GM12874 (cell line): ENCODE measurements around the gene CGB5.

Experiments used
- TF ChIP-seq, protein P1 (sequence below): IDR thresholded peaks from 2 replicates; pipeline ENCODE4 v1.5.1; 2011; ENCODE audit warnings: low read depth, mild to moderate bottlenecking, control low read depth, low read length, moderate library complexity; ENCODE audit not compliant: insufficient read depth

The CGB5 gene

DNA sequence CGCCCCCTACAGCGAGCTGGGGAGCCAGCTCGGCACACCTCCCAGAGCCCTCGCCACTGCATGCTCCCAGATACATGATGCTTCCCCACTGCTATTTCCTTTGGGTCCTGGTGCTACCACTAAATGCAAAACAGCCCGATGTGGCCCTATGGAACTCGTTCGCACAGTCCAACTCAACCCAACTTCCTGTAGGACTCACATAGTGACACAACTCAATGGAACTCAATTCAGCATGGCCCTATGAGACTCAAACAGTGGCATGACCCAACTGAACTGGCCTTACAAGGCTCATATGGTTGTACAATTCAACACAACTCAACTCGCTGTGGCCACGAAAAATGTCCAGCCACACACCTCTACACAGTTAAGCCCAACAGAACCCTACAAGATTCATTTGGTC, 25.4 kb downstream of the CGB5 start:
- TF ChIP-seq, protein P1, sequence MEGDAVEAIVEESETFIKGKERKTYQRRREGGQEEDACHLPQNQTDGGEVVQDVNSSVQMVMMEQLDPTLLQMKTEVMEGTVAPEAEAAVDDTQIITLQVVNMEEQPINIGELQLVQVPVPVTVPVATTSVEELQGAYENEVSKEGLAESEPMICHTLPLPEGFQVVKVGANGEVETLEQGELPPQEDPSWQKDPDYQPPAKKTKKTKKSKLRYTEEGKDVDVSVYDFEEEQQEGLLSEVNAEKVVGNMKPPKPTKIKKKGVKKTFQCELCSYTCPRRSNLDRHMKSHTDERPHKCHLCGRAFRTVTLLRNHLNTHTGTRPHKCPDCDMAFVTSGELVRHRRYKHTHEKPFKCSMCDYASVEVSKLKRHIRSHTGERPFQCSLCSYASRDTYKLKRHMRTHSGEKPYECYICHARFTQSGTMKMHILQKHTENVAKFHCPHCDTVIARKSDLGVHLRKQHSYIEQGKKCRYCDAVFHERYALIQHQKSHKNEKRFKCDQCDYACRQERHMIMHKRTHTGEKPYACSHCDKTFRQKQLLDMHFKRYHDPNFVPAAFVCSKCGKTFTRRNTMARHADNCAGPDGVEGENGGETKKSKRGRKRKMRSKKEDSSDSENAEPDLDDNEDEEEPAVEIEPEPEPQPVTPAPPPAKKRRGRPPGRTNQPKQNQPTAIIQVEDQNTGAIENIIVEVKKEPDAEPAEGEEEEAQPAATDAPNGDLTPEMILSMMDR = no peak

DNA sequence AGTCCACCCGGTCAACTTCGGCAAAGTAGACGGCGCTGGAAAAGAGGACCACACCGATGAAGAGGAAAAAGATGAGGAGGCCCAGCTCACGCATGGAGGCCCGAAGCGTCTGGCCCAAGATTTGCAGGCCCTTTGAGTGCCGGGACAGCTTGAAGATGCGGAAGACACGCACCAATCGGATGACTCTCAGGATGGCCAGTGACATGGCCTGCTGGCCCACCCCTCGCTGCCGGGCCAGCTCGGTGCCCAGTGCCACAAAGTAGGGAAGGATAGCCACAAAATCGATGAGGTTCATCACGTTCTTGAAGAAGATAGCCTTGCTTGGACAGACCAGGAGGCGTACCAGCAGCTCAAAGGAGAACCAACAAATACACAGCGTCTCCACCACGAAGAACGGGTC, 26.8 kb downstream of the CGB5 start:
- TF ChIP-seq, protein P1 = no peak

DNA sequence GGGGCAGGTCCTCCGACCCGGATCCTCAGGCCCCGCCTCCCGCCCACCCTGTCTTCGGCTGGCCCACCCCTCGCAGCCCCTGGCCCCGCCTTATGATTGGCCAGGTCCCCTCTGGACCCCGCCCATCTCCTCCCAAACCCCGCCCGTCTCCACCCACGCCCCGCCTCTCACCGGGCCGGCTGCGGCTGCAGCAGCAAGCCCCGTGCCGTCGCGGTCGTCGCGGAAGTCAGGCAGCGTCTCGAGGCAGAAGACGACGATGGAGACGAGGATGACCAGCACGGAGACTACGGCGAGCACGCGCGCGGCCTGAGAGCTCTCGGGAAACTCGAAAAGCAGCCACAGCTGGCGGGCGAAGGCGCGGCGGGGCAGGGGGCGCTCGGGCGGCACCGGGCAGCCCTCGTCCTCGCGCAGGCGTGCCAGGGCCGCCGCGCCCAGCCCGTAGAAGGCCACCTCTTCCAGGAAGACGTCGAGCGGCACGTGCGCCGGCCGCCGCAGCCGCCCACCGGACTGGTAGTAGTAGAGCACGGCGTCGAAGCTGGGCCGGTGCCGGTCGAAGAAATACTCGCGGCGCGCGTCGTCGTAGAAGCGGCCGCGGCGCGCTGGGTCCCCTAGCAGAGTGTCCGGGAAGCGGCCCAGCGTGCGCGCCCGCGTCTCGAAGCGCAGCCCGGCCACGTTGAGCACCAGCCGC, 28.4 kb downstream of the CGB5 start:
- TF ChIP-seq, protein P1 = no peak

DNA sequence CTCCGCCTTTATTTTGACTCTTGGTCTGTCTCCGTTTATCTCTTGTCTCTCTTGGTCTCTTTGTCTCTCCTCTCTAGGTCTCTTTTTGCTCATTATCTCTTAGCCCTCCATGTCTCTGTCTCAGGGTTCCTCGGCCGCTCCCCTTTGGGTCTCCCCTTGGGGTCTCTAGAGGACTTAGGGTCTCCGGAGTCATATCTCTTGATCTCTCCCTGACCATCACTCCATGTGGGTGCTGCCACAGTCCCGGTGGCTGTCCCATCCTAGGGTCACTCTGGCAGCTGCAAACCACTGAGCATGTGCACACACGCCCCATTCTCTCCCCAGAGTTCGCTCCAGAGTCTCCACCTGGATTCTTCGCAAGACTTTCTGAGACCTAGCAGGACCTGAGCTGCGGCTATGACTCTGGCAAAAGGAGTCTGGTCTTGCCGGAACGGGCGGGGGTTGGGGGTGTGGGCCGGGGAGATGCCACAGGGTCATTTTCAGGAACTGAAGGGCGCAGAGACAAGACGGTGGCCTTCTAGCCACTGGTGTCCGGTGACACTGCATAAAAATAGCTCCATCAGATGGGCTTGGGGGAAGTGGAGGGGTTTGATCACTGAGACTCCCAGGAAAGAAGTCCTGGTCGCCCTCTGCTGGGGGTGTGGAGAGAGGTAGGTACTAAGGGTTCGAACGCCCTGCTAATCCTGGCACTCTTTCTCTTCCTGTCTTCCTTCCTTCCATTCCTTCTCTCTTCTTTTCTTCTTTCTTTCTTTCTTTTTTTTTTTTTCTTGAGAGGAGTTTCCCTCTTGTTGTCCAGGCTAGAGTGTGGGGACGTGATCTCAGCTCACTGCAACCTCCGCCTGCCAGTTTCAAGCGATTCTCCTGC, 30.1 kb downstream of the CGB5 start:
- TF ChIP-seq, protein P1 = peak; percentile 28; the same call in 1 of the 2 replicates

DNA sequence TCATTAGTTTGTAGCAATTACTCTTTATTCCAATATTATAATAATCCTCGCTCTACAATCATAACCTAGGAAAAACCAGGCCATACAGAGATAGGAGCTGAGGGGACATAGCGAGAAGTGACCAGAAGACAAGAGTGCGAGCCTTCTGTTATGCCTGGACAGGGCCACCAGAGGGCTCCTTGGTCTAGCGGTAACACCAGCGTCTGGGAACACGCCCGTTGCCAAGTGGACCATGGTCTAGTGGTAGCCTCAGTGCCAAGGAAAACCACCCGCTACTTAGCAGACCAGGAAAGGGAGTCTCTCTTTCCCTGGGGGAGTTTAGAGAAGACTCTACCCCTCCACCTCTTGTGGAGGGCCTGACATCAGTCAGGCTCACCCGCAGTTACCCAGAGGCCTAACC, 31.2 kb downstream of the CGB5 start:
- TF ChIP-seq, protein P1 = peak; percentile 60

DNA sequence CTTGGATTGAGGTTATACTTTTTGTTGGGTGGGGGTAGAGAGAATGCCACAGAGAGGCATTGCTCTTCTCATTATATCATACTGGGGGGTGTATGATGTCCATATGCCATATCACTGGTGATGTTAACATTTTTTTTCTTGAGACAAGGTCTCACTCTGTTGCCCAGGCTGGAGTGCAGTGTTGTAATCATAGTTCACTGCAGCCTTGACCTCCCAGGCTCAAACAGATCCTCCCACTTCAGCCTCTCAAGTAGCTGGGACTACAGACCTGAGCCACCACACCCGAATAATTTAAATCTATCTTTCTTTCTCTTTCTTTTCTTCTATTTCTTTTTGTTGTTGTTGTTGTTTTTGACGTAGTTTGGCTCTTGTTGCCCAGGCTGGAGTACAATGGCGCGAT, 36.7 kb downstream of the CGB5 start:
- TF ChIP-seq, protein P1 = no peak

DNA sequence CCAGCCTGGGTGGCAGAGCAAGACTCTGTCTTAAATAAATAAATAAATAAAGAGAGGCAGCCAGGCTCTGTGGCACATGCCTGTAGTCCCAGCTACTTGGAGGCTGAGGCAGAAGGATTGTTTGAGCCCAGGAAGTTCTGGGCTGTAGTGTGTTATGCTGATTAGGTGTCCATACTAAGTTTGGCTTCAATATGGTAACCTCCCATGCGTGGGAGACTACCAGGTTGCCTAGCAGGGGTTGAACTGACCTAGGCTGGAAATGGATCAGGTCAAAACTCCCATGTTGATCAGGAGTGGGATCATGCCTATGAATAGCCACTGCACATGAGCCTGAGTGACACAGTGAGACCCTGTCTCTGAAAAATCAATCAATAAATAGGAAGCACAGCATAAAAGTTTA, 37.6 kb downstream of the CGB5 start:
- TF ChIP-seq, protein P1 = no peak
